ENCODE data around the gene OAS3.

The OAS3 gene

DNA sequence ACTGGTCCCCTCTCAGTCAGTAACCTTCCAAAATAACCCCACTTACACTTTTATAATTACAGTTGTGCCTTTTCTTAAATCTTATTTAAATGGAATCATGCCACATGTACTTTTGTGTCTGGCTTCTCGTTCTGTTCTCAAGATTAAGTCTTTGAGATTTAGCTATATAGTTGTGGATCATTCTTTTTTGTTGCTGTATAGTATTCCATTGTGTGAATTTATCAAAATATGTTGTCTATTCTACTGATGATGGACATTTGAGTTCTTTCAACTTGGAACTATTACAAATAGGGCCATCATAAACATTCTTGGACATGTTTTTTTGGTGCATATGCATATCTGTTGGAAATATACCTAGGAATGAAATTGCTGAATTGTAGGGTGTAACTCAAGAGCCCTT lies 9.0 kb downstream of the OAS3 start:
- no peak overlapping the region for H3K4me3 ChIP-seq (ENCODE audit: low read depth, low read length)
- POLR2A ChIA-PET, result no interaction called here
- TF ChIP-seq ZNF24 (tag by site-specific recombination; IDR thresholded peaks at IDR 0.05), result no peak
- TF ChIP-seq ZNF146 (tag by site-specific recombination; IDR thresholded peaks at IDR 0.05), result peak; percentile 84
- no peak for TF ChIP-seq KLF1 (tag by site-specific recombination; IDR thresholded peaks at IDR 0.05)
- TF ChIP-seq ZNF391 (tag by site-specific recombination; IDR thresholded peaks at IDR 0.05; ENCODE audit: borderline replicate concordance, low read depth), result no peak
- TF ChIP-seq ZNF433 (tag by site-specific recombination; IDR thresholded peaks at IDR 0.05; ENCODE audit: low read depth), result no peak
- no peak for TF ChIP-seq REPIN1 (tag by site-specific recombination; IDR thresholded peaks at IDR 0.05; ENCODE audit: low read depth)
- TF ChIP-seq ZNF747 (tag by site-specific recombination; IDR thresholded peaks at IDR 0.05), result no peak

DNA sequence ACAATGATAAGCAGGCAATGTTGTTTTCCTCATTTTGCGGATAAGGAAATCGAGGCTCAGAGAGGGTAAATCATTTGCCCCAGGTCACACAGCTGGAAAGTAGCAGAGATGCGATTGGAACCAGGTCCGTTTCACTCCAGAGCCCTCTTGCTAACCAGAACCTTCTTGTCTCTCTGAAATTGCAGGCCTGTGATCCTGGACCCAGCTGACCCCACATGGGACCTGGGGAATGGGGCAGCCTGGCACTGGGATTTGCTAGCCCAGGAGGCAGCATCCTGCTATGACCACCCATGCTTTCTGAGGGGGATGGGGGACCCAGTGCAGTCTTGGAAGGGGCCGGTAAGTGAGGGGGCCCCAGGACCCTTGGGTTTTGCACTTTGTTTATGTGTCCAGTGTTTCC lies 9.5 kb downstream of the OAS3 start:
- Histone ChIP-seq H3K27ac (ENCODE audit: extremely low read depth, low read depth, low read length) (no peak overlapping the region), H3K4me3 (ENCODE audit: low read depth, low read length) (no peak overlapping the region), H3K9me3 (ENCODE audit: control insufficient read depth, insufficient read depth, low read depth, low read length) (no peaks in the 10 kb centered on the region), H3K4me1 (ENCODE audit: control insufficient read depth, insufficient read depth, low read length) (no peaks in the 10 kb centered on the region), H3K36me3 (ENCODE audit: control insufficient read depth in 2 of 2, insufficient read depth in 1 of 2, low read length in 2 of 2) (peaks cover 0 to 10% of the 10 kb centered on the region in 2 experiments; a peak in 1 of 3 replicates)
- POLR2A ChIA-PET, result no interaction called here
- CTCF ChIA-PET, result no interaction called here
- no peak for TF ChIP-seq HOXC10 (CRISPR knock-in tag; IDR thresholded peaks at IDR 0.05)
- no peak for TF ChIP-seq TRIM28 (IDR thresholded peaks at IDR 0.05; ENCODE audit: borderline replicate concordance, low read length)
- TF ChIP-seq, protein P1, sequence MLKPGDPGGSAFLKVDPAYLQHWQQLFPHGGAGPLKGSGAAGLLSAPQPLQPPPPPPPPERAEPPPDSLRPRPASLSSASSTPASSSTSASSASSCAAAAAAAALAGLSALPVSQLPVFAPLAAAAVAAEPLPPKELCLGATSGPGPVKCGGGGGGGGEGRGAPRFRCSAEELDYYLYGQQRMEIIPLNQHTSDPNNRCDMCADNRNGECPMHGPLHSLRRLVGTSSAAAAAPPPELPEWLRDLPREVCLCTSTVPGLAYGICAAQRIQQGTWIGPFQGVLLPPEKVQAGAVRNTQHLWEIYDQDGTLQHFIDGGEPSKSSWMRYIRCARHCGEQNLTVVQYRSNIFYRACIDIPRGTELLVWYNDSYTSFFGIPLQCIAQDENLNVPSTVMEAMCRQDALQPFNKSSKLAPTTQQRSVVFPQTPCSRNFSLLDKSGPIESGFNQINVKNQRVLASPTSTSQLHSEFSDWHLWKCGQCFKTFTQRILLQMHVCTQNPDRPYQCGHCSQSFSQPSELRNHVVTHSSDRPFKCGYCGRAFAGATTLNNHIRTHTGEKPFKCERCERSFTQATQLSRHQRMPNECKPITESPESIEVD (tag by site-specific recombination; IDR thresholded peaks at IDR 0.05), result no peak
- no peak for TF ChIP-seq WT1 (tag by site-specific recombination; IDR thresholded peaks at IDR 0.05)
- TF ChIP-seq ZNF664 (tag by site-specific recombination; IDR thresholded peaks at IDR 0.05), result 0 out of 2 replicates have a peak, but pooled peaks have one; percentile 38

More for the DNA sequence above, 9.0 kb downstream of the OAS3 start:
- CTCF ChIA-PET, result no interaction called here
- no peak overlapping the region for H3K27ac ChIP-seq (ENCODE audit: extremely low read depth, low read depth, low read length)
- no peaks in the 10 kb centered on the region for H3K4me1 ChIP-seq (ENCODE audit: control insufficient read depth, insufficient read depth, low read length)
- peaks cover 0 to 10% of the 10 kb centered on the region in 2 experiments; a peak in 1 of 3 replicates for H3K36me3 ChIP-seq (ENCODE audit: control insufficient read depth in 2 of 2, insufficient read depth in 1 of 2, low read length in 2 of 2)
- no peaks in the 10 kb centered on the region for H3K9me3 ChIP-seq (ENCODE audit: control insufficient read depth, insufficient read depth, low read depth, low read length)

DNA sequence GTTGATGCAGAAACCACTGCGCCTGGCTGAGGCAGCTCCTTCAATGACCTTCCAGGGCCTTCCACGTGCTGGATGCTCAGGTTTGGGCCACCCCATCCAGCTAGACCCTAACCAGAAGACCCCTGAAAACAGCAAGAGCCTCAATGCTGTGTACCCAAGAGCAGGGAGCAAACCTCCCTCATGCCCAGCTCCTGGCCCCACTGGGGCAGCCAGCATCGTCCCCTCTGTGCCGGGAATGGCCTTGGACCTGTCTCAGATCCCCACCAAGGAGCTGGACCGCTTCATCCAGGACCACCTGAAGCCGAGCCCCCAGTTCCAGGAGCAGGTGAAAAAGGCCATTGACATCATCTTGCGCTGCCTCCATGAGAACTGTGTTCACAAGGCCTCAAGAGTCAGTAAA lies 10.5 kb downstream of the OAS3 start:
- no peak for TF ChIP-seq ZNF549 (tag by site-specific recombination; IDR thresholded peaks at IDR 0.05)
- TF ChIP-seq, protein P2, sequence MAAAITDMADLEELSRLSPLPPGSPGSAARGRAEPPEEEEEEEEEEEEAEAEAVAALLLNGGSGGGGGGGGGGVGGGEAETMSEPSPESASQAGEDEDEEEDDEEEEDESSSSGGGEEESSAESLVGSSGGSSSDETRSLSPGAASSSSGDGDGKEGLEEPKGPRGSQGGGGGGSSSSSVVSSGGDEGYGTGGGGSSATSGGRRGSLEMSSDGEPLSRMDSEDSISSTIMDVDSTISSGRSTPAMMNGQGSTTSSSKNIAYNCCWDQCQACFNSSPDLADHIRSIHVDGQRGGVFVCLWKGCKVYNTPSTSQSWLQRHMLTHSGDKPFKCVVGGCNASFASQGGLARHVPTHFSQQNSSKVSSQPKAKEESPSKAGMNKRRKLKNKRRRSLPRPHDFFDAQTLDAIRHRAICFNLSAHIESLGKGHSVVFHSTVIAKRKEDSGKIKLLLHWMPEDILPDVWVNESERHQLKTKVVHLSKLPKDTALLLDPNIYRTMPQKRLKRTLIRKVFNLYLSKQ (tag by site-specific recombination; IDR thresholded peaks at IDR 0.05; ENCODE audit: borderline replicate concordance), result no peak
- TF ChIP-seq TCF7L2 (IDR thresholded peaks at IDR 0.05; ENCODE audit: borderline replicate concordance, low read depth, low read length), result no peak
- TF ChIP-seq ZFP3 (tag by site-specific recombination; IDR thresholded peaks at IDR 0.05; ENCODE audit: low read depth), result no peak
- TF ChIP-seq ZIC2 (tag by site-specific recombination; IDR thresholded peaks at IDR 0.05), result no peak
- TF ChIP-seq TRIM28 (IDR thresholded peaks at IDR 0.05; ENCODE audit: borderline replicate concordance, low read length), result no peak
- no peak for TF ChIP-seq ZNF521 (tag by site-specific recombination; IDR thresholded peaks at IDR 0.05)
- H3K4me3 ChIP-seq (ENCODE audit: low read depth, low read length), result no peak overlapping the region
- ChIA-PET CTCF (no interaction called here), POLR2A (no interaction called here)
- H3K27ac ChIP-seq (ENCODE audit: extremely low read depth, low read depth, low read length), result no peak overlapping the region
- no peaks in the 10 kb centered on the region for H3K9me3 ChIP-seq (ENCODE audit: control insufficient read depth, insufficient read depth, low read depth, low read length)
- peaks cover 0 to 10% of the 10 kb centered on the region in 2 experiments; a peak in 1 of 3 replicates for H3K36me3 ChIP-seq (ENCODE audit: control insufficient read depth in 2 of 2, insufficient read depth in 1 of 2, low read length in 2 of 2)
- H3K4me1 ChIP-seq (ENCODE audit: control insufficient read depth, insufficient read depth, low read length), result no peaks in the 10 kb centered on the region
